Astrocyte of the hippocampus (primary cell): Measurements from ENCODE around the gene CBX2.

Source experiments
- DNase-seq: peaks from one replicate; pipeline ENCODE4 v3.0.0; 2011; ENCODE audit warnings: low read depth, low spot score

The CBX2 gene

DNA sequence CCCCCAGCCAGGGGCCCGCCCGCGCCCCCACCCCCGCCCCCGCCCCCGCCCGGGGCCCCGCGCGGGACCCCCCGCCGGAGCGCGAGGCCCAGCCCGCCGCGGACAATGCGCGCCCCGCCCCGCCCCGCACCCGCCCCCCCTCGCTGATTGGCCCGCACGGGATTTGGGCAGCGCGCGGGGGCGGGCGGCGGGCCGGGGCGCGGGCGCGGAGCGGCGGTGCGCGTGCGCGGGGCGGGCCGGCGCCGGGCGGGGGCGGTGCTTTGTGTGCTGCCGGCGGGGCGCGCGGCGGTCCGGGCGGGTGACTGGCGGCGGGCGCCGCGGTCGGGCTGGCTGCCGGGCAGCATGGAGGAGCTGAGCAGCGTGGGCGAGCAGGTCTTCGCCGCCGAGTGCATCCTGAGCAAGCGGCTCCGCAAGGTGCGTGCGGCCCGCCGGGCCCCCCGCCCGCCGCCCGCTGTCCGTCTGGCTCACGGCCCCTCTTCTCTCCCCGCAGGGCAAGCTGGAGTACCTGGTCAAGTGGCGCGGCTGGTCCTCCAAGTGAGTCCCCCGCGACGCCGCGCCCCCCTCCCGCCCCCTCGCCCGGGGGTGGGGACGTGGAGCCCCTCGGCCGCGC lies at the start of gene CBX2:
CBX2 (plus strand) TSS at position 255 of the 610 bp plus-strand sequence; CDS start at position 343, 88 bp downstream.
- DNase-seq = peak; percentile 92

DNA sequence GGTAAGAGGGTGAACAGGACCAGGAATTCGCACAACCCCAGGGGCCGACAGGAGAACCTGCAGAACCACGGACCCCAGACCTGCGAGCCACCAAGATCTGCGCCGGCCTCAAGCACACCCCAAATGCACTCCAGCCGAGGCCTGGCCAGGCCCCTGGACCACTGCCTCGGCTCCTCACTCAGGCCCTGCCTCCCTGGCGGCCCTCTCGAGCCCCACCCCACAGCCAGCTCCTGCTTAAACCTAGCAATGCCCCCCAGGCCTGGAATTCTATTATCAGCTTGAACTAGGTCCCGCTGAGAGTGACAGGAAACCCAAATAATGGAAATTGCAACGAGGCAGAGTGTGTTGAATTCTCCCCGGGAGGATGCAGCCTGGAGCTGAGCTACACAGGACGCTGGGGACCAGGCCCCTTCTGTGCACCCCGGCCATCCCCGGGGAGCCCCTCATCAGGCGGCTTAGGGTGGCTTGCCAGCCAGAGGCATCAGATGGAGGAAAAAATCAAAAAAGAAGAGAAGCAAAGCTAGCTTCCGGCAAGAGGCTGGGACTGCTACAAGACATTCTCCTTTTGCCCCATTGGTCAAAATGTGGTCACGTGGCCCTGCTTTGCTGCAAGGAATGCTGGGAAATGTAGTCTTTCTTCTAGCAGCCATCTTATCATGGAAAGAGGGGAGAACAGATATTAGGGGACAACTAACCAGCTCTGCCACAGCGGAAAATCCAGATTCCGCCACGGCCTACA lies 49.6 kb upstream of the CBX2 start:
- peak; percentile 93 for DNase-seq

DNA sequence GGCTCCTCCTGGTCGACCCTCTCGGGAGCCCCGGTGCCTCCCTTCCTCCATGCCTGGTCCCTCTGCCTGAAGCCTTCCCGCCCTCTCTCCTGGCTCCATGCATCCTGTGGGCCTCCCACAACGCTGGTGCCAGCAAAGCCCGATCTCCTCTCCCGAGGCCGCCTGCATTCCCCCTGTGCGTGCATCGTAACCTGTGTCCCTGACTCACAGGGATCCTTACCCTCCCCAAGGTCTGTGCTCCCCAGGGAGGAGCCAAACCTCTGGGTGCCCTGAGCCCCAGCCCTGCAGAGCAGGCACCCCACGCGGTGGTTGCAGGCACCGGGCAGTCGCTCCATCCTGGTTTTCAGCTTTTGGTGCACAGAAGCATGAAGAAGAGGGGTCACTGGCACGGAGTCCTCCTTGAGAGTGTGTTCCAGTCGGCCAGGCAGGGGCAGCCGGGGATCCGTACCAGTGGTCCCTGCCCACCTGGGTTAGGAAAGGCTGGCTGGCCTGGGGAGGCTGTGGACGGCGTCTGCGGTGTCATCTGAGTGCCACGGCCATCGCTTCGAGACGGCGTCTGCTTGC lies 49.0 kb upstream of the CBX2 start:
- no peak for DNase-seq

DNA sequence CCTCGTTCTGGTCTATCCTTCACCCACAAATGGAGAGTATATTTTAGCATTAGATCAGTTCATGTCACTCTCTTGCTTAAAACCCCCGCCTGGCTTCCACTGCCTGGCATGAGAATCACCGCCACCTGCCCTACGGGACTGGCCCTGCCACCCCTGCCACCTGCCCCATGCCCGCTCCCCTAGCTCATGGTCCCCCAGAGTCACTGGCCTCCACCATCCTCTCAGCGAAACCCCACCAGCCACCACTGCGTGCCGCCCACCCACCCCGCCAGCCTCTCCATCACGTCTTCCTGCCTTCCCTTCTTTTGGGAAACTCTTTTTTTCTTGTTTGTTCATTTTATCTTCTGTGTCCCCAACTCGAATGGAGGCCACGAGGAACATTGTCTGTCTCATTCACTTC lies 48.2 kb upstream of the CBX2 start:
- no peak for DNase-seq

DNA sequence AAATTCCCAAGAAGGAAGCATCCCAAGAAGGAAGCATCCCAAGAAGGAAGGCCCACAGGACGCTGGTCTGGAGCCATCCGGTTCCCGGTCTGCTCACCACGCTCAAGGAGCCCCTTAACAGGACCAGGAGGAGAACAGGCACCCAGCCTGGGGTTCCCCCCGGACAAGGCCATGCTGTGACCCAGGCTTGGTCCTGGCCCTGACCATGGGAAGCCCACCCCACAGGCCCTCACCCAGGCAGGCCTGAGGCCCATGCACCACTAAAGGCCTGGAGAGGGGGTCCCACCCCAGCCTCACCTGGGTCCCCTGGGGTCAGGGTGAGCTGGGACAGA lies 47.5 kb upstream of the CBX2 start:
- no peak for DNase-seq

DNA sequence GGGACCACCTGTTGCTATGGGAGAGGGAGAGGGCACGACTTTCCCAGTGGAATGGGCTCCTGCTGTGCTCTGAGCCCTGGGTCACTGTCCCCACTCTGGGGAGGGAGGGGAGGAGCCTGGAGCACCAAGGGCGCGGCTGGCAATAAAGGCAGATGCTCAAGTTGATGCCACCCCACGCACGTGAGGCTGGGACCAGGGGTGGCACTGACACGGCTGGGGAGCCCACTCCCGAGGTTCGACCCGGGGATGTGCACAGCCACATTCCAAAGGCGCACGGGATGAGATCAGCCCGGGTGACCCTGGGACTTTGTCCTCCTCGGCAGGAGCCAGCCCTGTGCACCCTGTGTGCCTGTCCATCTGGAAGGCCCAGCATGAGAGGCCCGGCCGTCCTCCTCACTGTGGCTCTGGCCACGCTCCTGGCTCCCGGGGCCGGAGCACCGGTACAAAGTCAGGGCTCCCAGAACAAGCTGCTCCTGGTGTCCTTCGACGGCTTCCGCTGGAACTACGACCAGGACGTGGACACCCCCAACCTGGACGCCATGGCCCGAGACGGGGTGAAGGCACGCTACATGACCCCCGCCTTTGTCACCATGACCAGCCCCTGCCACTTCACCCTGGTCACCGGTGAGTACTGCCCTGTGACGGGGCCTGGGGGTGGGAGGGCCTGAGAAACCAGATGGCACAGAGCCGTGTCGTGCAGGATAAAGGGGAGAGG lies 47.0 kb upstream of the CBX2 start, which contains the start of gene ENPP7:
ENPP7 (plus strand) TSS at position 175 of the 715 bp plus-strand sequence; CDS start at position 372, 197 bp downstream.
- DNase-seq = no peak

DNA sequence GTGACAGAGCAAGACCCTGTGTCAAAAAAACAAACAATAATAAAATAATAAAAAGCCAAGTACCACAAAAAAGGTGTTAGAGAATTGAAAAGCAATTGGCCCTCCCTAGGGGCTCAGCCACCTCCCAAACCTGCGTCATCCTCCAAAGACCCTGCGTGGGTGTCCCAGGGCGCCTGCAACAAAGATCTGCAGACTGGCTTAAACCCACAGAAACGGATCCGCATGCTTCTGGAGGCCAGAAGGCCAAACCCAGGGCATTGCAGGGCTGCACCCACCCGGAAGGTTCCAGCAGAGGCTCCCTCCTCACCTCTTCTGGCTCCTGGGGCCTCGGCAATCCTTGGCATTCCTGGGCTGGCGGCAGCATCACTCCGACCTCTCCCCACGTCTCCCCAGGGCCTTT lies 45.7 kb upstream of the CBX2 start:
- no peak for DNase-seq

DNA sequence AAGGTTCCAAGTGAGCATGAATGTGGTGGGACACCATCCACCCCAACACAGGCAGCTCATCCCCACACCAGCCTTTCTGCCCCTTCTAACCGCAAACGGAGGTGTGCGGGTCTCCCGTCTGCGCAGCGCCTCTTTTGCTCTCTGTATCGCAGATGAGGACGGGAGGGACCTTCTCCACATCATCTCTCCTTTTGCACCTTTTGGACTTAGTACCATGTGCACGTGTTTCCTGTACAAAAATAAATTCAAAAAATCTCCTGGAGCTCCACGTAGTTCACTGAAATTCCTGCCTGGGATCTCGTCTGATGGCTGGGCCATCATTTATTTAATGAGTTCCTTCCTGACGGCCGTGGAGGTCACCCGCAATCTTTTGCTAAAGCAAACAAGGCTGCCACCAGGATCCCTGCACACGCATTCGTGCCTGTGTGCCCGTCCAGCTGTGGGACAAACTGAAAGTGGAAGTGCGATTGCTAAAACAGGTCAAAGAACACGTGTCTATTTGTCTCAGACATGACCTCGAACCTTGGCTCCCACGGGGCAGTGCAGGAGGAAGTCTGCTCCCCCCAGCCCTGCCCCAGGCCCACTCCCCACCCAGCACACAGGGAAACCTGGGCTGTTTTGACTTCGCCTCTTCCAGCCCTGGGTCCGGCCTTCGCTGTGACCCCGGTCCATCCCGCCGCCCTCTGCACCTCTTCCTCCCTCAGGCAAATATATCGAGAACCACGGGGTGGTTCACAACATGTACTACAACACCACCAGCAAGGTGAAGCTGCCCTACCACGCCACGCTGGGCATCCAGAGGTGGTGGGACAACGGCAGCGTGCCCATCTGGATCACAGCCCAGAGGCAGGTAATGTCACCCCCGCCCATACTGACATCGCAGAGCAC lies 44.9 kb upstream of the CBX2 start:
- no peak for DNase-seq

DNA sequence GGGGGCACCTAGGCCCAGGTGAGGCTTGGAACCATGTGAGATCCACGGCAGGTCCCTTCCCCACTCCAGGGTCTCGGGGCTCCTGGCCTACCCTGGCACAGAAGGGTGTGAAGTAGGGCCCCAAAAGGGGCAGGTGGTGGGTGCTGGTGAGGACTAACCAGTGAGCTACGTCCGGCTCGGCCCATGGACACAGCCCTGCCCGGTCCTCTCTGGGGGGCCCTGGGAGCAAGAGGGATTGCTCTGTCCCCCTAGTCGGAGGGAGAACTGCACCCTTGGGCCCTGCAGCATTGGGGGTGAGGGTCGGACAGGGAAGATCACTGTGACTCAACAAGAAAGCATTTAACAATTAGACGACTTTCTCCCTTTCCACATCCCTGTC lies 44.3 kb upstream of the CBX2 start:
- DNase-seq = no peak

DNA sequence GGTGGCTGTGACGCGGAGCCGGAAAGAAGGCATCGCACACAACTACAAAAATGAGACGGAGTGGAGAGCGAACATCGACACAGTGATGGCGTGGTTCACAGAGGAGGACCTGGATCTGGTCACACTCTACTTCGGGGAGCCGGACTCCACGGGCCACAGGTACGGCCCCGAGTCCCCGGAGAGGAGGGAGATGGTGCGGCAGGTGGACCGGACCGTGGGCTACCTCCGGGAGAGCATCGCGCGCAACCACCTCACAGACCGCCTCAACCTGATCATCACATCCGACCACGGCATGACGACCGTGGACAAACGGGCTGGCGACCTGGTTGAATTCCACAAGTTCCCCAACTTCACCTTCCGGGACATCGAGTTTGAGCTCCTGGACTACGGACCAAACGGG lies 42.9 kb upstream of the CBX2 start:
- no peak for DNase-seq

DNA sequence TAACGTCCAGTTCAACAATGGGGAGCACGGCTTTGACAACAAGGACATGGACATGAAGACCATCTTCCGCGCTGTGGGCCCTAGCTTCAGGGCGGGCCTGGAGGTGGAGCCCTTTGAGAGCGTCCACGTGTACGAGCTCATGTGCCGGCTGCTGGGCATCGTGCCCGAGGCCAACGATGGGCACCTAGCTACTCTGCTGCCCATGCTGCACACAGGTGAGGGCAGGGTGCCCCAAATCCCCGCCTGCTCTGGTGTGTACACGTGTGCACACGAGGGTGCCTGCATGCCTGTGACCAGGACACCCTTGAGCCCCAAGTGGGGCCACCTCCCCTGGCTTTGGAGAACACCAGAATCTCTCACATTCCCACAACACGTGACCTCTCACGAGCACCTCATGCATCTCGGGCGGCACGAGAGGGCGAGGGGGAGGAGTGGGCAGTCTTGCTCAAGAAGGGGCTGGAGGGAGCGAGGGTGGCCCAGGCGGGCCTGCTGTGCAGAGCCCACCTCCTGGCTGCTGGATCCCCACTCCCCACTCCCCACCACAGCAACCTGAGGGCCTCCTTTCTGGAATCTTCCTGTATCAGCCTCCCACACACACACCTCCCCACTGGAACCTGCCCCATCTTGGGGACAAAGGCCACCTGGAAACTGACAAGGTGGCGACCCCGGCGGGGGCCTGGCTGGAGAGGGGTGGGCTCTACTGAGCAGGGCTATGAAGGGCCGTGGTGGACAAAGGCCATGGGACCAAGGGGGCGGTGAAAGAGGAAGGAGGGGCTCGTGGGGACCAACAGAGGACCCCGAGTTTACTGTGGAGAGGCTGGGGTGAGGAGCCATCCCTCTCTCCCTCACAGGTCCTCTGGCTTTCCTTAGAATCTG lies 40.7 kb upstream of the CBX2 start:
- no peak for DNase-seq

DNA sequence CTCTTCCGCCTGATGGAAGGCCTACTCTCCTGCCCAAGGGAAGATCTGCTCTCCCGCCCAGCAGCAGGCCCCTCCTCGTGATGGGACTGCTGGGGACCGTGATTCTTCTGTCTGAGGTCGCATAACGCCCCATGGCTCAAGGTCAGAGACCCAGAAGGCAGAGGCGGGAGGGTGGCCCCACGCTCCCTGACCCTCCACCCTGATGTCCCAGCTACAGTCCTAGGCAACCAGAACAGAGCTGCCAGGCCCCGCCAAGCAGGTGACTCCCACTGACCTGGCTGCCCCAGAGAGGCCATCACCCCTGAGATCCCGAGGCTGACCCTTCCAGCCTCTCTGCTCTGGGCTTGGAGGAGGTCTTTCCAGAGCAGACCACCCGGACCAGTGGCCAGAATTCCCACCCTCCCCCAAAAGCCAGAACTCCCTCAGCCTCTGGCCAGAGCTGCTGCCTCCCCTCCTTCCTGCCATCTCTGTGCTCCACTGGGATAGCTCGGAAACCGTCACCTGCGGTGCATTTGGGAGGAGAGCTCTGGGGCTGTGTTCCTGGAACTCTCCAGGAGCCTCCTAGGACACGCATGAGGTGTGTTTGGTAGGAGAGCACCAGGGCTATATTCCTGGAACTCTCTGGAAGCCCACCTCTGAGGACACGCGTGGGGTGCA lies 39.9 kb upstream of the CBX2 start:
- no peak for DNase-seq

DNA sequence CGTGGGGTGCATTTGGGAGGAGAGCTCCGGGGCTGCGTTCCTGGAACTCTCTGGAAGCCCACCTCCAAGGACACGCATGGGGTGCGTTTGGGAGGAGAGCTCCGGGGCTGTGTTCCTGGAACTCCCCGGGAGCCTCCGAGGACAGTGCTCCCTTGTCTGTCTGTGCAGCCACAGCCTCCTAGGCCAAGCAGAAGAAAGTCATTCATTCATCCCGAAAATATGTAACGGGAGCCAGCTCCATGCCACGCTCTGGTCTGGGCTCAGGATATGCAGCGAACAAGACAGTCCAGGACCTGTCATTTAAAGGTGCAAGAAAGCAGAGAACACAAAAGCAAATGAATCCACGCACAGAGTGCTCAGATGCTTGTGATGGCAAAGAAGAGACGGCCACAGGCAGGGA lies 39.3 kb upstream of the CBX2 start:
- no peak for DNase-seq

DNA sequence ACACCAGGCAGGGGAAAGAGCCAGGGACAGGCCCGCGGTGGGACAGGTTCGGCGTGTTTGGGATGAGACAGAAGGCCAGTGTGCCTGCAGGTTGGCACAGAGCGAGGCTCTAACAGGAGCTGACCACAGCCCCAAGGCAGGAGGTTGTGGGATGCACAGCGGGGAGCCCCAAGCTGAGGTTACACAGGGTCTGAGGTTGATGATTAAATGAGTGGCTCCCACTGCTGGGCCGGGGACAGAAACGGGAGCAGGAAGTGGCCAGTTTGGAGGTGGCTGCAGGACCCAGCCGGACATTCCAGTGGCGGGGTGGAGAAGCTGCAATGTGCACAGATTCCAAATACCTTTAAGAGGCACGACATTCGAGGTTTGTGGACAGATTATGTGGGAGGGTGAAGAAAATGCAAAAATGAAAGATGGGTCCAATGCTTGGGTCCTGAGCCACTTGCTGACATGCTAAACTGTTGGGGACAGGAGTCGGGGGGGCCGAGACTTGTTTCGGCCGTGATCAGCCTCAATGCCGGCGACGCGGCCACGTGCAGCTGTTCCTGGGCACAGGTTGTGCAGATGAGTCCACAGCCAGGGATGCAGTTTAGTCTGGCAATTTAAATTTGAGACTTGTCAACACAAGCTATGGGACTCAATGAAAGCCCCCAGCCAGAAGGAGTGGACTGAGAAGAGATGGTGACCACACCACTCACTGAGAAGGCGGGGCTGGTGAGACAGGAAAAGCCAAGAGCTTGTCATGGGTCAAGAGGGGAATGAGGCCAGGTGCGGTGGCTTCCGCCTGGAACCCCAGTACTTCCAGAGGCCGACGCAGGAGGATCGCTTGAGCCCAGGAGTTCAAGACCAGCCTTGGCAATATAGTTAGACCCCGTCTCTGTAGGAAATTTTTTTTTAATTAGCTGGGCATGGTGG lies 38.5 kb upstream of the CBX2 start:
- DNase-seq = peak; percentile 70

DNA sequence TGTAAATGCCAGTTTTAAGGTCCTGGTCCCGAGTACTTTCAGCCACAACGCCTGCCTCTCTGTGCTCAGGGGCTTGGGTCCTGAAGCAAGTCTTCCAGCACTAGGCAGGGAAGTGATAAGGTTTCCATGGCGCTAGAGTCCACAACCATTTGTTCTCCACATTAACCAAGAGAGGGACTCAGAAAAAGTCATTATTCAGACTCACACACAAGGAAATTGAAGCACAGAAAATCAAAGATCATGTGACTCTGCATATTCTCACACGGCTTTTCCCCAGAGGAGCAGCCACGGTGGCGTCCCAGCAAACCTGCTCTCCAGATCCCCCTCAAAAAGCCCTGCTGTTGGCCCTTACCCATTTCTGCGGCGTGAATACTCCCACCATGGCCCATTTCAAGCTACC lies 37.5 kb upstream of the CBX2 start:
- DNase-seq = no peak

DNA sequence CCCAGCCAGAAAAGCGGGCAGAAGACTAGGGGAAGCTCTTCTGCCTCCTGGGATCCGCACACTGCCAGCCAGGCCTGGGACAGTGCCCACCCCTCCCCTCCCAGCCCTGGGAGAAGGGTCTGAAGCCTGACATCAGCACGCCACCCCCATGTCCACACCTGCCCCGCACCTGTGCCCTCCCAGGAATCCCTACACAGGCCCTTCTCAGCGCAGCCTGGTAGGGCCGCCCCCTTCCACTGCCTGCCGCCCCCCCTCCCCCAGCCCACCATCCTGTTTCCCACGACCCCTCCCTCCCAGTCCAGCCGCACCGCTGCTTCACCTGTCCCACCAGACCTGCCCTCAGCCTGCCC lies 36.6 kb upstream of the CBX2 start:
- no peak for DNase-seq

DNA sequence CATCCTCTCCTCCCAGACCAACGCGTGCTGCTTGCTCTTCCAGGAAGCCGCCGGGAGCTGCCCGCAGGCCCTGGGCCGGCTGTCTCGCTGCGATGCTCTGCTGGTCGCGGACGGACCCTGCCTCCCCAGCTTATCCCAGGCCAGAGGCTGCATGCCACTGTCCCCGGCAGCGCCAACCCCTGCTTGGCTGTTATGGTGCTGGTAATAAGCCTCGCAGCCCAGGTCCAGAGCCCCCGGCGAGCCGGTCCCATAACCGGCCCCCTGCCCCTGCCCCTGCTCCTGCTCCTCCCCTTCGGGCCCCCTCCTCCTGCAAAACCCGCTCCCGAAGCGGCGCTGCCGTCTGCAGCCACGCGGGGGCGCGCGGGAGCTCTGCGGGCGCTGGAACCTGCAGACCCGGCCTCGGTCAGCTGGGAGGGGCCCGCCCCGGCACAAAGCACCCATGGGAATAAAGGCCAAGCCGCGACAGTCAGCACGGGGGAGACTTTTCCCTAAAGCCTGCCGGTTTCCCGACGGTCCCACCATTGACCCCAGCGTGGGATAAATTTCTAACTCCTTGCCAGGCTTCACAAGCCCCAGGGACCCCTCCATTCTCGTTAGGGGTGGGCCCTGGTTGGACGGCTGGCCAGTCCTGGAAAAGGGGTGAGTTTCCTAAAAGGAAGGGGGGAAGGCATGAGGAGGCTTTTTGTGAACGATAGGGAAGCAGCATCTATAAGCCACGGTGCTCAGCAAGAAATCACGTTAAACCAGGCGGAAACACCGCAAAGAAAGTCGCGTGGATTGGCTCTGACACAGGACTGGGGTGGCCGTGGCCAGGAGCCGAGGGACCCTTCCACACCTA lies 36.0 kb upstream of the CBX2 start:
- DNase-seq = peak; percentile 86

DNA sequence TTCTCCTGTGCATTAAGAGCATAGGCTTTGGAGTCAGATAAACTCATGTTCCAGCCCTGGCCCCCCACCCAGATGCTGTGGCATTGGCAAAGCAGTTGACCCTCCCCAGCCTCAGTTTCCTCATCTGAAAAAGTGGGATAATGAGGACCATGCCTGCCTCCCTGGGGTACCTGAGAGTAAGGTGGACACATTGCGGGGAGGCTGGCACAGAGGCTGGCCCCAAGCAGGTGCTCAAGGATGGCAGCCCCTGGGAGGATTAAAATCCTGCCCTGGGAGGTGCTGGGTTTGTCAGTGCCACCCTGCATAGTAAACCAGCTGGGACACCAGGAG lies 35.4 kb upstream of the CBX2 start:
- DNase-seq = no peak
